HepG2 (cell line): Measurements from ENCODE around the gene CREBZF. TPM values are rescaled to one million over a fixed set of nuclear protein-coding genes. Genes with fewer than 3 reads are reported as not detected.

ENCODE experiments used
- AHR ChIP-seq: IDR thresholded peaks from 2 replicates; pipeline ENCODE4 v1.6.1; 2018; ENCODE audit warnings: missing genetic modification reagents, missing compliant biosample characterization
- BCL3 ChIP-seq: sonication (generic); formaldehyde crosslinking; IDR thresholded peaks from 2 replicates; pipeline ENCODE4 v1.5.1; 2020; ENCODE audit warnings: mild to moderate bottlenecking, missing genetic modification reagents, moderate library complexity
- ELK4 ChIP-seq: sonication (generic); formaldehyde crosslinking; IDR thresholded peaks from 2 replicates; pipeline ENCODE4 v1.9.0; 2021; ENCODE audit warnings: missing genetic modification reagents, borderline replicate concordance
- EP300 ChIP-seq, 3 experiments: sonication (generic) in 1 of 3; formaldehyde crosslinking in 1 of 3; IDR thresholded peaks; 2 replicates each; pipeline versions ENCODE4 v1.5.1 to v1.6.1; 2011 to 2020; ENCODE audit warnings: low read depth in 2 of 3, low read length in 2 of 3, borderline replicate concordance in 1 of 3, improper control_type of control experiment in 1 of 3, mild to moderate bottlenecking in 1 of 3, missing genetic modification reagents in 1 of 3, moderate library complexity in 1 of 3
- FLYWCH1 ChIP-seq: sonication (generic); formaldehyde crosslinking; IDR thresholded peaks from 2 replicates; pipeline ENCODE4 v1.8.1; 2023; ENCODE audit warnings: mild to moderate bottlenecking, missing genetic modification reagents
- FOXC1 ChIP-seq: sonication (generic); formaldehyde crosslinking; IDR thresholded peaks from 2 replicates; pipeline ENCODE4 v1.8.0; 2022; ENCODE audit warnings: mild to moderate bottlenecking, missing genetic modification reagents, borderline replicate concordance
- HOXA3 ChIP-seq: sonication (generic); formaldehyde crosslinking; IDR thresholded peaks from 2 replicates; pipeline ENCODE4 v1.5.0; 2020; ENCODE audit warnings: missing genetic modification reagents
- KLF13 ChIP-seq: sonication (generic); formaldehyde crosslinking; IDR thresholded peaks from 2 replicates; pipeline ENCODE4 v1.4.0; 2020; ENCODE audit warnings: mild to moderate bottlenecking, missing genetic modification reagents
- LCORL ChIP-seq, 2 experiments: fragments of 450-650 bp in 1 of 2; sonication (generic) in 1 of 2; formaldehyde crosslinking in 1 of 2; IDR thresholded peaks; 2 replicates each; pipeline versions ENCODE4 v1.5.0 to v1.6.1; 2017 to 2020; ENCODE audit warnings: antibody characterized with exemption in 1 of 2, missing genetic modification reagents in 1 of 2
- RBAK ChIP-seq: sonication (generic); formaldehyde crosslinking; IDR thresholded peaks from 2 replicates; pipeline ENCODE4 v1.5.1; 2020; ENCODE audit warnings: mild to moderate bottlenecking, missing genetic modification reagents
- TAF15 ChIP-seq: fragments of 200-400 bp; formaldehyde crosslinking; IDR thresholded peaks from one replicate; pipeline ENCODE4 v1.6.1; 2018; ENCODE audit warnings: mild to moderate bottlenecking, low read depth, low read length; ENCODE audit not compliant: poor library complexity, severe bottlenecking
- XBP1 ChIP-seq: sonication (generic); formaldehyde crosslinking; IDR thresholded peaks from 2 replicates; pipeline ENCODE4 v1.5.0; 2020; ENCODE audit warnings: missing genetic modification reagents
- ZNF20 ChIP-seq: sonication (generic); formaldehyde crosslinking; IDR thresholded peaks from 2 replicates; pipeline ENCODE4 v1.4.0; 2020; ENCODE audit warnings: mild to moderate bottlenecking, moderate library complexity, missing genetic modification reagents
- ZNF232 ChIP-seq: sonication (generic); formaldehyde crosslinking; IDR thresholded peaks from 2 replicates; pipeline ENCODE4 v1.4.0; 2020; ENCODE audit warnings: missing genetic modification reagents, borderline replicate concordance
- ZNF253 ChIP-seq: sonication (generic); formaldehyde crosslinking; IDR thresholded peaks from 2 replicates; pipeline ENCODE4 v1.8.0; 2022; ENCODE audit warnings: mild to moderate bottlenecking, missing genetic modification reagents, borderline replicate concordance
- ZNF333 ChIP-seq: sonication (generic); formaldehyde crosslinking; IDR thresholded peaks from 2 replicates; pipeline ENCODE4 v1.4.0; 2020; ENCODE audit warnings: mild to moderate bottlenecking, missing genetic modification reagents, borderline replicate concordance
- ZNF367 ChIP-seq: sonication (generic); formaldehyde crosslinking; IDR thresholded peaks from 2 replicates; pipeline ENCODE4 v1.4.0; 2020; ENCODE audit warnings: missing genetic modification reagents, borderline replicate concordance
- ZNF547 ChIP-seq: sonication (generic); formaldehyde crosslinking; IDR thresholded peaks from 2 replicates; pipeline ENCODE4 v1.5.1; 2020; ENCODE audit warnings: mild to moderate bottlenecking, missing genetic modification reagents
- ZNF614 ChIP-seq: IDR thresholded peaks from 2 replicates; pipeline ENCODE4 v1.6.1; 2018; ENCODE audit warnings: missing biosample characterization, missing genetic modification reagents, inconsistent platforms, borderline replicate concordance
- ZNF780A ChIP-seq: sonication (generic); formaldehyde crosslinking; IDR thresholded peaks from 2 replicates; pipeline ENCODE4 v1.8.0; 2022; ENCODE audit warnings: mild to moderate bottlenecking, missing genetic modification reagents, moderate library complexity
- ZNF782 ChIP-seq: sonication (generic); formaldehyde crosslinking; IDR thresholded peaks from 2 replicates; pipeline ENCODE4 v1.4.0; 2020; ENCODE audit warnings: missing genetic modification reagents, mild to moderate bottlenecking, borderline replicate concordance
- ZSCAN9 ChIP-seq: IDR thresholded peaks from 2 replicates; pipeline ENCODE4 v1.6.1; 2016; ENCODE audit warnings: borderline replicate concordance
- polyA plus RNA-seq, 8 experiments: library from polyadenylated mRNA; depleted of rRNA in 3 of 8; stranded (reverse) in 7 of 8; unstranded in 1 of 8; fragments of >200 nt; fragmentation: Illumina TruSeq in 4 of 8; extraction: Trizol in 4 of 8; gene quantifications; 2 replicates each; pipeline versions ENCODE4 v1.2.1 to v1.2.3, GENCODE V29; 2011 to 2016; ENCODE audit warnings: low read depth in 4 of 8, missing spikeins in 1 of 8, mixed read lengths in 1 of 8; ENCODE audit not compliant: insufficient read depth in 1 of 8
- total RNA-seq, 5 experiments: library from RNA; depleted of rRNA; stranded (reverse); fragments of >200 nt; fragmentation: Illumina TruSeq; extraction: Trizol; gene quantifications; 2 replicates each; pipeline ENCODE4 v1.2.3, GENCODE V29; 2016; ENCODE audit warnings: low read depth in 1 of 5
- TF ChIP-seq, protein P1 (sequence below): sonication (generic); formaldehyde crosslinking; IDR thresholded peaks from 2 replicates; pipeline ENCODE4 v1.5.0; 2020; ENCODE audit warnings: mild to moderate bottlenecking, missing genetic modification reagents

The CREBZF gene
- total and polyA plus RNA-seq, 2 of the 13 experiments (the other 11 are each of a cell fraction or from before 2014, with no cell fraction given) = 30.6 to 43.1 TPM

- TF ChIP-seq RBAK (CRISPR knock-in tag) (no peak), ZNF333 (CRISPR knock-in tag) (no peak), HOXA3 (CRISPR knock-in tag) (peak; percentile 95), BCL3 (CRISPR knock-in tag) (no peak), KLF13 (CRISPR knock-in tag) (no peak), ZNF614 (CRISPR knock-in tag) (peak; percentile 78), ZNF780A (CRISPR knock-in tag) (no peak), ELK4 (CRISPR knock-in tag) (no peak), ZNF232 (0 out of 2 replicates have a peak, but pooled peaks have one; percentile 61), XBP1 (no peak), FLYWCH1 (CRISPR knock-in tag) (peak; percentile 47; the same call in 1 of the 2 replicates), FOXC1 (CRISPR knock-in tag) (no peak), EP300 (IDR thresholded peaks at IDR 0.05; ENCODE audit: low read depth in 2 of 2, low read length in 2 of 2) (peak in 1 of 2 experiments; percentile 7; a peak in 1 of 4 replicates), EP300 (CRISPR knock-in tag; IDR thresholded peaks at IDR 0.05; ENCODE audit: borderline replicate concordance) (no peak; the same call in 1 of the 2 replicates), ZNF20 (no peak), ZSCAN9 (no peak; the same call in 1 of the 2 replicates), ZNF547 (no peak), AHR (CRISPR knock-in tag) (0 out of 2 replicates have a peak, but pooled peaks have one; percentile 57), LCORL (IDR thresholded peaks at IDR 0.05) (no peak), LCORL (CRISPR knock-in tag; IDR thresholded peaks at IDR 0.05) (0 out of 2 replicates have a peak, but pooled peaks have one; percentile 35), ZNF782 (CRISPR knock-in tag) (no peak), TAF15 (no peak), ZNF253 (CRISPR knock-in tag) (no peak), ZNF367 (CRISPR knock-in tag) (no peak)
- TF ChIP-seq, protein P1, sequence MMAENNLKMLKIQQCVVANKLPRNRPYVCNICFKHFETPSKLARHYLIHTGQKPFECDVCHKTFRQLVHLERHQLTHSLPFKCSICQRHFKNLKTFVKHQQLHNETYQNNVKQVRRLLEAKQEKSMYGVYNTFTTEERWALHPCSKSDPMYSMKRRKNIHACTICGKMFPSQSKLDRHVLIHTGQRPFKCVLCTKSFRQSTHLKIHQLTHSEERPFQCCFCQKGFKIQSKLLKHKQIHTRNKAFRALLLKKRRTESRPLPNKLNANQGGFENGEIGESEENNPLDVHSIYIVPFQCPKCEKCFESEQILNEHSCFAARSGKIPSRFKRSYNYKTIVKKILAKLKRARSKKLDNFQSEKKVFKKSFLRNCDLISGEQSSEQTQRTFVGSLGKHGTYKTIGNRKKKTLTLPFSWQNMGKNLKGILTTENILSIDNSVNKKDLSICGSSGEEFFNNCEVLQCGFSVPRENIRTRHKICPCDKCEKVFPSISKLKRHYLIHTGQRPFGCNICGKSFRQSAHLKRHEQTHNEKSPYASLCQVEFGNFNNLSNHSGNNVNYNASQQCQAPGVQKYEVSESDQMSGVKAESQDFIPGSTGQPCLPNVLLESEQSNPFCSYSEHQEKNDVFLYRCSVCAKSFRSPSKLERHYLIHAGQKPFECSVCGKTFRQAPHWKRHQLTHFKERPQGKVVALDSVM (CRISPR knock-in tag) = peak; percentile 73
These were observed 17.2 kb downstream of the CREBZF start, which contains the start of gene TMEM126A (continued) for GRCh38 chr11:85647604-85648299.
